ENCODE results near the gene SPOCK1. TPM values are rescaled to one million over a fixed set of nuclear protein-coding genes. Genes with fewer than 3 reads are reported as not detected.

The SPOCK1 gene
- polyA plus RNA-seq, 1 donor: 6.3 TPM

GRCh38 chr5:137497396-137498290, 1.5 kb downstream of the SPOCK1 start:
- H3K27me3 ChIP-seq (ENCODE audit: control insufficient read depth, insufficient read depth, low read length): peaks cover 33% of the 10 kb centered on the region
- H3K4me1 ChIP-seq (ENCODE audit: control insufficient read depth, insufficient read depth, low read length): no peaks in the 10 kb centered on the region
- no peaks in the 10 kb centered on the region for H3K36me3 ChIP-seq (ENCODE audit: control insufficient read depth, insufficient read depth, low read length)
- H3K9me3 ChIP-seq (ENCODE audit: control insufficient read depth, low read depth, low read length): no peaks in the 10 kb centered on the region
- 60% methylated on average over 1 of the region's 22 CpGs for WGBS (ENCODE audit: insufficient coverage, low lambda C conversion rate)
- H3K27ac ChIP-seq (ENCODE audit: low read length): no peak overlapping the region
- no peak overlapping the region for H3K4me3 ChIP-seq (ENCODE audit: low read length)
- DNase-seq: no peak

- no peaks in the 10 kb centered on the region for H3K36me3 ChIP-seq (ENCODE audit: control insufficient read depth, insufficient read depth, low read length)
- H3K27ac ChIP-seq (ENCODE audit: low read length): no peak overlapping the region
- H3K4me1 ChIP-seq (ENCODE audit: control insufficient read depth, insufficient read depth, low read length): no peaks in the 10 kb centered on the region
- DNase-seq: no peak
- H3K4me3 ChIP-seq (ENCODE audit: low read length): no peak overlapping the region
- no peaks in the 10 kb centered on the region for H3K9me3 ChIP-seq (ENCODE audit: control insufficient read depth, low read depth, low read length)
- no CpG with 5 or more reads among the region's 1 CpG for WGBS (ENCODE audit: insufficient coverage, low lambda C conversion rate)
- peaks cover 33% of the 10 kb centered on the region for H3K27me3 ChIP-seq (ENCODE audit: control insufficient read depth, insufficient read depth, low read length)
Observed at GRCh38 chr5:137496919-137497318, 2.2 kb downstream of the SPOCK1 start.

GRCh38 chr5:137492331-137492730, 6.8 kb downstream of the SPOCK1 start:
- H3K27me3 ChIP-seq (ENCODE audit: control insufficient read depth, insufficient read depth, low read length): peaks cover 16% of the 10 kb centered on the region
- H3K27ac ChIP-seq (ENCODE audit: low read length): no peak overlapping the region
- H3K4me3 ChIP-seq (ENCODE audit: low read length): no peak overlapping the region
- H3K9me3 ChIP-seq (ENCODE audit: control insufficient read depth, low read depth, low read length): no peaks in the 10 kb centered on the region
- no peaks in the 10 kb centered on the region for H3K36me3 ChIP-seq (ENCODE audit: control insufficient read depth, insufficient read depth, low read length)
- DNase-seq: no peak
- no peaks in the 10 kb centered on the region for H3K4me1 ChIP-seq (ENCODE audit: control insufficient read depth, insufficient read depth, low read length)
- 60% methylated on average over 1 of the region's 1 CpG for WGBS (ENCODE audit: insufficient coverage, low lambda C conversion rate)

- 100% methylated on average over 1 of the region's 4 CpGs for WGBS (ENCODE audit: insufficient coverage, low lambda C conversion rate)
- Histone ChIP-seq H3K27me3 (ENCODE audit: control insufficient read depth, insufficient read depth, low read length) (peaks cover 5% of the 10 kb centered on the region), H3K27ac (ENCODE audit: low read length) (no peak overlapping the region), H3K9me3 (ENCODE audit: control insufficient read depth, low read depth, low read length) (no peaks in the 10 kb centered on the region), H3K36me3 (ENCODE audit: control insufficient read depth, insufficient read depth, low read length) (no peaks in the 10 kb centered on the region), H3K4me1 (ENCODE audit: control insufficient read depth, insufficient read depth, low read length) (no peaks in the 10 kb centered on the region), H3K4me3 (ENCODE audit: low read length) (no peak overlapping the region)
- no peak for DNase-seq
Observed at GRCh38 chr5:137491121-137491520, 8.0 kb downstream of the SPOCK1 start.

- no peak overlapping the region for H3K27ac ChIP-seq (ENCODE audit: low read length)
- no peaks in the 10 kb centered on the region for H3K9me3 ChIP-seq (ENCODE audit: control insufficient read depth, low read depth, low read length)
- H3K27me3 ChIP-seq (ENCODE audit: control insufficient read depth, insufficient read depth, low read length): peaks cover 4% of the 10 kb centered on the region
- no peak for DNase-seq
- no CpG with 5 or more reads among the region's 3 CpGs for WGBS (ENCODE audit: insufficient coverage, low lambda C conversion rate)
- H3K4me1 ChIP-seq (ENCODE audit: control insufficient read depth, insufficient read depth, low read length): no peaks in the 10 kb centered on the region
- no peaks in the 10 kb centered on the region for H3K36me3 ChIP-seq (ENCODE audit: control insufficient read depth, insufficient read depth, low read length)
- no peak overlapping the region for H3K4me3 ChIP-seq (ENCODE audit: low read length)
Observed at GRCh38 chr5:137490591-137490990, 8.5 kb downstream of the SPOCK1 start.

GRCh38 chr5:137488974-137489373, 10.2 kb downstream of the SPOCK1 start:
- DNase-seq: no peak
- WGBS (ENCODE audit: insufficient coverage, low lambda C conversion rate): no CpG with 5 or more reads among the region's 2 CpGs
- Histone ChIP-seq H3K9me3 (ENCODE audit: control insufficient read depth, low read depth, low read length) (no peaks in the 10 kb centered on the region), H3K27ac (ENCODE audit: low read length) (no peak overlapping the region), H3K36me3 (ENCODE audit: control insufficient read depth, insufficient read depth, low read length) (no peaks in the 10 kb centered on the region), H3K4me1 (ENCODE audit: control insufficient read depth, insufficient read depth, low read length) (no peaks in the 10 kb centered on the region), H3K4me3 (ENCODE audit: low read length) (no peak overlapping the region), H3K27me3 (ENCODE audit: control insufficient read depth, insufficient read depth, low read length) (no peaks in the 10 kb centered on the region)

- Histone ChIP-seq H3K27me3 (ENCODE audit: control insufficient read depth, insufficient read depth, low read length) (no peaks in the 10 kb centered on the region), H3K4me1 (ENCODE audit: control insufficient read depth, insufficient read depth, low read length) (no peaks in the 10 kb centered on the region), H3K36me3 (ENCODE audit: control insufficient read depth, insufficient read depth, low read length) (no peaks in the 10 kb centered on the region), H3K4me3 (ENCODE audit: low read length) (no peak overlapping the region), H3K9me3 (ENCODE audit: control insufficient read depth, low read depth, low read length) (no peaks in the 10 kb centered on the region), H3K27ac (ENCODE audit: low read length) (no peak overlapping the region)
- no CpG with 5 or more reads among the region's 10 CpGs for WGBS (ENCODE audit: insufficient coverage, low lambda C conversion rate)
- no peak for DNase-seq
Observed at GRCh38 chr5:137488516-137488915, 10.6 kb downstream of the SPOCK1 start.

GRCh38 chr5:137487600-137487999, 11.5 kb downstream of the SPOCK1 start:
- WGBS (ENCODE audit: insufficient coverage, low lambda C conversion rate): 80% methylated on average over 1 of the region's 1 CpG
- H3K27me3 ChIP-seq (ENCODE audit: control insufficient read depth, insufficient read depth, low read length): no peaks in the 10 kb centered on the region
- H3K4me3 ChIP-seq (ENCODE audit: low read length): no peak overlapping the region
- H3K4me1 ChIP-seq (ENCODE audit: control insufficient read depth, insufficient read depth, low read length): no peaks in the 10 kb centered on the region
- no peak for DNase-seq
- H3K27ac ChIP-seq (ENCODE audit: low read length): no peak overlapping the region
- no peaks in the 10 kb centered on the region for H3K36me3 ChIP-seq (ENCODE audit: control insufficient read depth, insufficient read depth, low read length)
- no peaks in the 10 kb centered on the region for H3K9me3 ChIP-seq (ENCODE audit: control insufficient read depth, low read depth, low read length)

- Histone ChIP-seq H3K4me1 (ENCODE audit: control insufficient read depth, insufficient read depth, low read length) (no peaks in the 10 kb centered on the region), H3K27ac (ENCODE audit: low read length) (no peak overlapping the region), H3K36me3 (ENCODE audit: control insufficient read depth, insufficient read depth, low read length) (no peaks in the 10 kb centered on the region), H3K27me3 (ENCODE audit: control insufficient read depth, insufficient read depth, low read length) (no peaks in the 10 kb centered on the region), H3K9me3 (ENCODE audit: control insufficient read depth, low read depth, low read length) (no peaks in the 10 kb centered on the region), H3K4me3 (ENCODE audit: low read length) (no peak overlapping the region)
- WGBS (ENCODE audit: insufficient coverage, low lambda C conversion rate): no CpG with 5 or more reads among the region's 2 CpGs
- DNase-seq: no peak
Observed at GRCh38 chr5:137486707-137487106, 12.4 kb downstream of the SPOCK1 start.

GRCh38 chr5:137481596-137481995, 17.5 kb downstream of the SPOCK1 start:
- Histone ChIP-seq H3K27ac (ENCODE audit: low read length) (no peak overlapping the region), H3K36me3 (ENCODE audit: control insufficient read depth, insufficient read depth, low read length) (no peaks in the 10 kb centered on the region), H3K27me3 (ENCODE audit: control insufficient read depth, insufficient read depth, low read length) (no peaks in the 10 kb centered on the region), H3K9me3 (ENCODE audit: control insufficient read depth, low read depth, low read length) (no peaks in the 10 kb centered on the region), H3K4me3 (ENCODE audit: low read length) (no peak overlapping the region), H3K4me1 (ENCODE audit: control insufficient read depth, insufficient read depth, low read length) (no peaks in the 10 kb centered on the region)
- no peak for DNase-seq
- no CpG with 5 or more reads among the region's 4 CpGs for WGBS (ENCODE audit: insufficient coverage, low lambda C conversion rate)

GRCh38 chr5:137478043-137478442, 21.1 kb downstream of the SPOCK1 start:
- no peak overlapping the region for H3K27ac ChIP-seq (ENCODE audit: low read length)
- H3K9me3 ChIP-seq (ENCODE audit: control insufficient read depth, low read depth, low read length): no peaks in the 10 kb centered on the region
- no peaks in the 10 kb centered on the region for H3K4me1 ChIP-seq (ENCODE audit: control insufficient read depth, insufficient read depth, low read length)
- no peaks in the 10 kb centered on the region for H3K27me3 ChIP-seq (ENCODE audit: control insufficient read depth, insufficient read depth, low read length)
- no peak overlapping the region for H3K4me3 ChIP-seq (ENCODE audit: low read length)
- H3K36me3 ChIP-seq (ENCODE audit: control insufficient read depth, insufficient read depth, low read length): no peaks in the 10 kb centered on the region
- DNase-seq: no peak
- no CpG with 5 or more reads among the region's 3 CpGs for WGBS (ENCODE audit: insufficient coverage, low lambda C conversion rate)
